Endothelial cell (in vitro differentiated cells): ENCODE results near the gene SPO11. TPM values are rescaled to one million over a fixed set of nuclear protein-coding genes. Genes with fewer than 3 reads are reported as not detected.

ENCODE experiments used
- DNase-seq: peaks from one replicate; pipeline ENCODE4 v3.0.0; 2021; ENCODE audit warnings: low spot score
- H3K27ac Mint-ChIP-seq: one replicate; pipeline ENCODE4 v1.8.0; 2021; ENCODE audit warnings: mixed read lengths, inconsistent platforms; ENCODE audit not compliant: unreplicated experiment
- H3K27me3 Mint-ChIP-seq: one replicate; pipeline ENCODE4 v1.8.0; 2021; ENCODE audit warnings: mild to moderate bottlenecking, moderate library complexity, mixed read lengths, inconsistent platforms; ENCODE audit not compliant: unreplicated experiment
- H3K36me3 Mint-ChIP-seq: one replicate; pipeline ENCODE4 v1.8.0; 2021; ENCODE audit warnings: mild to moderate bottlenecking, low read depth, mixed read lengths, inconsistent platforms; ENCODE audit not compliant: unreplicated experiment
- H3K4me1 Mint-ChIP-seq: one replicate; pipeline ENCODE4 v1.8.0; 2021; ENCODE audit warnings: mild to moderate bottlenecking, mixed read lengths, inconsistent platforms; ENCODE audit not compliant: unreplicated experiment
- H3K4me3 Mint-ChIP-seq: one replicate; pipeline ENCODE4 v1.8.0; 2021; ENCODE audit warnings: mild to moderate bottlenecking, mixed read lengths, inconsistent platforms; ENCODE audit not compliant: unreplicated experiment
- H3K9me3 Mint-ChIP-seq: one replicate; pipeline ENCODE4 v1.8.0; 2021; ENCODE audit warnings: mixed read lengths, inconsistent platforms; ENCODE audit not compliant: unreplicated experiment
- total RNA-seq: library from RNA; stranded (reverse); fragmentation: NEBNext Ultra II Directional; extraction: Animal tissue kit (Norgen Biotek cat#: 25700); gene quantifications from one replicate; pipeline ENCODE4 v1.2.1, GENCODE V29; 2021; ENCODE audit not compliant: unreplicated experiment
- TF ChIP-seq, protein P1 (sequence below): fragments of 200-600 bp; sonication (generic); IDR thresholded peaks from one replicate; pipeline ENCODE4 v1.5.0; 2021; ENCODE audit warnings: antibody characterized with exemption; ENCODE audit not compliant: unreplicated experiment

Gene SPO11
- total RNA-seq, 1 donor from 2014 or later: not detected

DNA sequence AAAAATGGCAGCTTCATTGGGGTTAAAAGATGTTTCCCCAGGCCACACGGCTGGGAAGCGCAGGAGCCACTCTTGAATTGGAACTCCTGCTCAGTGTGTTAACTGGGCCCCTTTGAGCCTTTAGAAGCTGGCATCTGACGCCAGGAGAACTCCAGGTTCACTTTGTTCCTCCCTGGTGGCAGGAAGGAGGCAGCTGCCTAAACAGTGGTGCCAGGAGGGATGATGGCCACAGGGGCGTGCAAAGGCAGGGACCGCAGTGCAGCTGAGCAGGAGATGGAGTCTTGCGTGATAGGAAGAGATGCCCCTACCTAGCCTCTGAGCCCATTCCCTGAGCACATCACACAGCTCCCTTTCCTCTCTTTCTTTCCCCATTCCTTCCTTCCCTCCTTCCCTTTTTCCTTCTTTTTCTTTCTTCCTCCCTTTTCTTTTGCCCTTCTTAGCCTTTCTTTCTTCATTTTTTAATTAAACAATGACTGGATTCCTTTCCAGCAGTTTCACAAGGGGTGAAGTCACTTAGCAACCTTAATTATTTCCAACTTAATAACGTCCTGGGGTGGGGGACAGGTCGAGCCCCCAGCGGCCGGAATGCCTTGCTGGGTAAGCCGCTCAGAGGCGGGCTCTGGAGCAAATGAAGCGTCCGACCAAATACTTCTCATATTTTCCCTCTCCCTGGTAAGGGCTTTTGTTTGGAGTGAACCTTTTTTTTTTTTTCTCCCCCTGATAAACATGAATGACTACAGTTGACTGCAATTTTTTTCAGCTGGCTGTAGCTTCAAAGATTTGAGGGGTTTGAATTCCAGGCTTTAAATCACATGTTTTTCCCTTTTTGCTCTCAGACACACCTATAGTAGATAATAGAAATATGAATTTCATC is 42.4 kb upstream of the SPO11 start:
- H3K27me3 Mint-ChIP-seq: peaks cover 6% of the 10 kb centered on the region
- H3K9me3 Mint-ChIP-seq: no peaks in the 10 kb centered on the region
- H3K36me3 Mint-ChIP-seq: no peaks in the 10 kb centered on the region
- H3K27ac Mint-ChIP-seq: no peak overlapping the region
- TF ChIP-seq, protein P1, sequence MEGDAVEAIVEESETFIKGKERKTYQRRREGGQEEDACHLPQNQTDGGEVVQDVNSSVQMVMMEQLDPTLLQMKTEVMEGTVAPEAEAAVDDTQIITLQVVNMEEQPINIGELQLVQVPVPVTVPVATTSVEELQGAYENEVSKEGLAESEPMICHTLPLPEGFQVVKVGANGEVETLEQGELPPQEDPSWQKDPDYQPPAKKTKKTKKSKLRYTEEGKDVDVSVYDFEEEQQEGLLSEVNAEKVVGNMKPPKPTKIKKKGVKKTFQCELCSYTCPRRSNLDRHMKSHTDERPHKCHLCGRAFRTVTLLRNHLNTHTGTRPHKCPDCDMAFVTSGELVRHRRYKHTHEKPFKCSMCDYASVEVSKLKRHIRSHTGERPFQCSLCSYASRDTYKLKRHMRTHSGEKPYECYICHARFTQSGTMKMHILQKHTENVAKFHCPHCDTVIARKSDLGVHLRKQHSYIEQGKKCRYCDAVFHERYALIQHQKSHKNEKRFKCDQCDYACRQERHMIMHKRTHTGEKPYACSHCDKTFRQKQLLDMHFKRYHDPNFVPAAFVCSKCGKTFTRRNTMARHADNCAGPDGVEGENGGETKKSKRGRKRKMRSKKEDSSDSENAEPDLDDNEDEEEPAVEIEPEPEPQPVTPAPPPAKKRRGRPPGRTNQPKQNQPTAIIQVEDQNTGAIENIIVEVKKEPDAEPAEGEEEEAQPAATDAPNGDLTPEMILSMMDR: no peak
- H3K4me3 Mint-ChIP-seq: no peak overlapping the region
- no peak for DNase-seq
- H3K4me1 Mint-ChIP-seq: peaks cover 2% of the 10 kb centered on the region

DNA sequence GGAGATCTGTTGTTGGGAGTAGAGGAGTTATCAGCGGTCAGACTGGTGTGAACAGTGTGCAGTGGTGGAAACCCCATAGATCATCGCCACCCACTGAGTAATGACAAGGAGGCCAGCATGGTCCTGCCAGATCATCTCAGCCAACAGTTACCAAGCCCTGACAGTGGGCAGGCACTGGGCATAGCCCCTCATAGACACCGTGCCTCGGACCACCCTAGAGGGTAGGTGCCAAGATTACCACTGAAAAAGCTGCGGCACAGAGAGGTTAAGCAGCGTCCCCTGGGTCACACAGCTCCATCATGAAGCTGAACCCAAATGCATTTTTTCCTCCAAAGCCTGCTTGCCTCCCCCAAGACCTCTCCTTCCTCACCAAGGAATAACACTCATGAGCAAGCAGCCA is 41.7 kb upstream of the SPO11 start:
- H3K36me3 Mint-ChIP-seq: no peaks in the 10 kb centered on the region
- no peaks in the 10 kb centered on the region for H3K9me3 Mint-ChIP-seq
- H3K4me1 Mint-ChIP-seq: peaks cover 2% of the 10 kb centered on the region
- H3K27me3 Mint-ChIP-seq: peaks cover 6% of the 10 kb centered on the region
- DNase-seq: no peak
- H3K4me3 Mint-ChIP-seq: no peak overlapping the region
- H3K27ac Mint-ChIP-seq: no peak overlapping the region
- TF ChIP-seq, protein P1: no peak

DNA sequence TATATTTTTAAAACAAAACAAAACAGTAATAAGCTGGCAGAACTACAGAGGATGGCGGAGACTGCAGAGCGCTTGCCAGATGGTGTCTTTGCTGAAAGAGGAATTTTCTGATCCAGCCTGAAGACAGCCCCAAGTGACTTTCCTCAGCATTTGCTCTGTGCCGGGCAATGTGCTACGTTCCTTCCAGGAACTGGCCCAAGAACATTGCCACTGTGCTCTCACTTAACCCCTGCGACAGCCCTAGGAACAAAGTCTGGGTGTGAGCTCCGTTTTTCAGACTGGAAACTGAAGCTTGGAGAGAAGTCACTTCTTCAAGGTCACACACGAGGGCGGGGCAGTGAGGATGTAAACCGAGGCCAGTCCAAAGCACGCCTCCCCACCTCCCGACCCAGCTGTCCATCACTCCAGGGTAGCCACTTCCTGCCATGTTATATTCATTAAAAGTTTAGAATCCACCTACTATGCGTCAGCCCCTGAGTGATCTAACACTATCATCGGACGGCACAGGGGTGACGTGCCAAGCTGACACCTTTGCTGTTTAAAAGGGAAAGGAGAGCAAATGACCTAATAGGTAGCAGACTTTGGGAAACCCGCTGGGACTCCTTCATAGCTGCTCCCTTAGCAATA is 40.8 kb upstream of the SPO11 start:
- Mint-ChIP-seq H3K27ac (no peak overlapping the region), H3K4me1 (peaks cover 2% of the 10 kb centered on the region), H3K36me3 (no peaks in the 10 kb centered on the region), H3K4me3 (no peak overlapping the region), H3K9me3 (no peaks in the 10 kb centered on the region), H3K27me3 (peaks cover 6% of the 10 kb centered on the region)
- DNase-seq: no peak
- TF ChIP-seq, protein P1: no peak

DNA sequence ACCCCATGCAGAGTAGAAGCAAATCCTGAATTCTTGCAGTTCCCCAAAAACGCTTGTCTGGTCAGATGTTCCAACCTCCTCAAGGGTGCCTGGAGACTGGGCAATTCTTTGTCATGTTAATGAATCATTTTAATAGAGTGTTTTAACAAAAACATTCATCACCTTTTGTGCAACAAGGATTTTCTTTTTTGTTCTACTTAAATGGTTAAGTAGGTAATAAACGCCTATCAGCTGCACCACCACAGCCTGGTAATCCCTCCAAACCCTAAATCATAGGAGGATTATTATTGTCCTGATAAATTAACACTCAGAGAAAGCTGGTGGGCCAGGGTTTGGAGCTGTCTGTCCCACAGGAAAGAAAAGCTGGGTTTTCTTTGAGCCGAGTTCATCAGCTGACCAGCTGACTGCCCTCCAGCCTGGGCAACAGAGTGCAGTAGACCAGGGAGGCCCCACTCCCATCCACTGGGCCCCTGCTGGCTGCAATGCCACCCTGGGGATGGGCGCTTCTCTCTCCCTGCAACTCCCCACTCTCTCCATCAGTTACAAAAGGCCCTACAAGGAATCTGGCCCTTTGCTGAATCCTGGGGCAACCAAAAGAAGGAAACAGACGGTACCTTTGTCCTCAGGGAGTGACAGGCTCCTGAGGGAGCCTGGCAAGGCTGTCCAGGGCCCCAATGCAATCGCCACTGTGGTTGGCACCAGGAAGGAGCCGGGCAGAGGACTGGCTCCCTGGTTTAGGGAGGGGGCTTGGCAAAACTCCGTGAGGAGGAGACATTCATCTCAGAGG is 40.0 kb upstream of the SPO11 start:
- no peak for DNase-seq
- Mint-ChIP-seq H3K4me3 (no peak overlapping the region), H3K27me3 (peaks cover 6% of the 10 kb centered on the region), H3K36me3 (no peaks in the 10 kb centered on the region), H3K9me3 (no peaks in the 10 kb centered on the region), H3K4me1 (peaks cover 2% of the 10 kb centered on the region), H3K27ac (no peak overlapping the region)
- TF ChIP-seq, protein P1: no peak
